A673 (cell line): ENCODE measurements around the gene GALNT7.

Source experiments
- EZH2 ChIP-seq: fragments of 200-600 bp; sonication (generic); IDR thresholded peaks from 2 replicates; pipeline ENCODE4 v1.6.1; 2017; ENCODE audit warnings: borderline replicate concordance, low read depth, mild to moderate bottlenecking, mixed read lengths, antibody characterized with exemption, low read length; ENCODE audit not compliant: poor library complexity, severe bottlenecking
- TF ChIP-seq, protein P1 (sequence below): fragments of 300-800, 200-600 bp; sonication (generic); conservative IDR thresholded peaks from 2 replicates; pipeline ENCODE4 v1.5.1; 2017; ENCODE audit warnings: low read depth, mild to moderate bottlenecking, antibody characterized with exemption, low read length, moderate library complexity, mixed read lengths

DNA sequence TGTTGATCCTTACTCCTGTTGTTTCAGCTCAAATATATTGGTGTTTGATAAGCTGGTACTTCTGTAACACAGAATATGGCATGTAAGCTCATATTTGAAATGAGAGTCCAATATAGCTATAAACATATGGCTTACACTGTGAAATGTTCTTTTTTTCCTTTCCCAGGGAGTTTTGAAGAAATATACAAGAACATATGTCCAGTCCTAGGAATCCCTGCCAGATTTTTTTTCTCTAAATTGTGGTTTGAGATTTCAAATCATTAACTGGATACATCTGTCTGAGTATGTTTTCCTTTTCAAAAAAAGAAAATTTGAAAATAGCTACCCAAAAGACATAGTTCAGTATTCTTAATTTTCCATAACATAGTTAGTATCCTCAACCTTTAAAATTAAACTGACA is 105.3 kb downstream of the GALNT7 start:
- TF ChIP-seq, protein P1, sequence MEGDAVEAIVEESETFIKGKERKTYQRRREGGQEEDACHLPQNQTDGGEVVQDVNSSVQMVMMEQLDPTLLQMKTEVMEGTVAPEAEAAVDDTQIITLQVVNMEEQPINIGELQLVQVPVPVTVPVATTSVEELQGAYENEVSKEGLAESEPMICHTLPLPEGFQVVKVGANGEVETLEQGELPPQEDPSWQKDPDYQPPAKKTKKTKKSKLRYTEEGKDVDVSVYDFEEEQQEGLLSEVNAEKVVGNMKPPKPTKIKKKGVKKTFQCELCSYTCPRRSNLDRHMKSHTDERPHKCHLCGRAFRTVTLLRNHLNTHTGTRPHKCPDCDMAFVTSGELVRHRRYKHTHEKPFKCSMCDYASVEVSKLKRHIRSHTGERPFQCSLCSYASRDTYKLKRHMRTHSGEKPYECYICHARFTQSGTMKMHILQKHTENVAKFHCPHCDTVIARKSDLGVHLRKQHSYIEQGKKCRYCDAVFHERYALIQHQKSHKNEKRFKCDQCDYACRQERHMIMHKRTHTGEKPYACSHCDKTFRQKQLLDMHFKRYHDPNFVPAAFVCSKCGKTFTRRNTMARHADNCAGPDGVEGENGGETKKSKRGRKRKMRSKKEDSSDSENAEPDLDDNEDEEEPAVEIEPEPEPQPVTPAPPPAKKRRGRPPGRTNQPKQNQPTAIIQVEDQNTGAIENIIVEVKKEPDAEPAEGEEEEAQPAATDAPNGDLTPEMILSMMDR: no peak
- no peak for TF ChIP-seq EZH2
